Vagina (tissue), 2 donors: ENCODE measurements around the gene ATXN1L. TPM values are rescaled to one million over a fixed set of nuclear protein-coding genes. Genes with fewer than 3 reads are reported as not detected.

Source experiments
- DNase-seq, 2 donors: peaks; one replicate each; pipeline ENCODE4 v3.0.0-alpha.2; 2017; ENCODE audit errors: extremely low spot score in 2 of 2
- H3K27ac ChIP-seq: fragments of 200-600 bp; sonication (generic); one replicate; pipeline ENCODE4 v1.5.1; 2019
- H3K27me3 ChIP-seq: fragments of 200-600 bp; sonication (generic); one replicate; pipeline ENCODE4 v1.5.1; 2019
- H3K36me3 ChIP-seq, 2 donors: fragments of 200-600 bp; sonication (generic); one replicate each; pipeline ENCODE4 v1.5.1; 2017 to 2019
- H3K4me1 ChIP-seq: fragments of 200-600 bp; sonication (generic); one replicate; pipeline ENCODE4 v1.5.1; 2019
- H3K4me3 ChIP-seq, 2 donors: fragments of 200-600 bp; sonication (generic); 1 replicate in 1 of 2; 2 replicates in 1 of 2; pipeline ENCODE4 v1.5.1; 2016 to 2019
- H3K9me3 ChIP-seq: fragments of 200-600 bp; sonication (generic); one replicate; pipeline ENCODE4 v1.5.1; 2019
- POLR2A ChIP-seq, 2 donors: fragments of 450-650 bp; IDR thresholded peaks; one replicate each; pipeline ENCODE4 v1.6.1; 2017; ENCODE audit warnings: antibody characterized with exemption in 2 of 2, mild to moderate bottlenecking in 2 of 2, moderate library complexity in 2 of 2
- POLR2AphosphoS5 ChIP-seq, 2 donors: sonication (generic); formaldehyde crosslinking; IDR thresholded peaks; one replicate each; pipeline ENCODE4 v1.9.0; 2017; ENCODE audit warnings: antibody characterized with exemption in 2 of 2, mild to moderate bottlenecking in 2 of 2, low read depth in 1 of 2; ENCODE audit not compliant: insufficient read depth in 1 of 2
- intact Hi-C: fragments of 100-400 bp; cut with DNase I; formaldehyde crosslinking; loops from one replicate; pipeline ENCODE4 v1.15.1; 2023
- total RNA-seq: library from RNA; depleted of rRNA; stranded (reverse); fragments of >200 nt; gene quantifications from one replicate; pipeline ENCODE4 v1.2.3, GENCODE V29; 2016
- TF ChIP-seq, protein P1 (sequence below), 3 experiments: fragments of 450-650 bp in 2 of 3; fragments of 200-600 bp in 1 of 3; sonication (generic) in 1 of 3; IDR thresholded peaks; one replicate each; pipeline ENCODE4 v1.5.1; 2017 to 2019; ENCODE audit warnings: antibody characterized with exemption in 3 of 3, mild to moderate bottlenecking in 2 of 3, moderate library complexity in 2 of 3

Gene ATXN1L
- total RNA-seq, 1 donor from 2014 or later: 15.0 TPM

DNA sequence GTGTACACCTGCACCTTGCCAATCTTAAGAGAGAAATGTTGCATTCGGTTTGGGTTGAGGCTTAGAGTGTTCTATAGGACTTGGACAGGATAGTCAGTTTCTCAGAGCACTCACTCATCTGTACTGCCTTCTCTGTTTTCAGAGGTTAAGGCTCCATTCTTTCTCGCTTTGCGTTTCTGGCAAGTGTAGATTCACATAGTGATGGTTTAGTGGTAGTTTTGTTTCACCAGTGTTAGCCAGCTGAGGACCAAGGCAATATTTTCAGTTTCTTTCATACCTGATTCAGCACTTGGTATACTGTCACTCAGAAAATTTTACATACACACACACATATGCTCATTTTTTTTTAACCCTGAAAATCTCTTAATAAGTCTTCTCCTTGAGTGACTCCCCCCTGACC, 1.3 kb downstream of the ATXN1L start:
- Histone ChIP-seq H3K4me1 (peaks cover 10% of the 10 kb centered on the region), H3K36me3 (peaks cover 0 to 26% of the 10 kb centered on the region in 2 donors), H3K27me3 (no peaks in the 10 kb centered on the region), H3K4me3 (peak overlapping the region; percentile 62 to 94), H3K9me3 (no peaks in the 10 kb centered on the region), H3K27ac (peak overlapping the region; percentile 78)
- no peak for DNase-seq
- intact Hi-C loops: no loop called here
- TF ChIP-seq, protein P1, sequence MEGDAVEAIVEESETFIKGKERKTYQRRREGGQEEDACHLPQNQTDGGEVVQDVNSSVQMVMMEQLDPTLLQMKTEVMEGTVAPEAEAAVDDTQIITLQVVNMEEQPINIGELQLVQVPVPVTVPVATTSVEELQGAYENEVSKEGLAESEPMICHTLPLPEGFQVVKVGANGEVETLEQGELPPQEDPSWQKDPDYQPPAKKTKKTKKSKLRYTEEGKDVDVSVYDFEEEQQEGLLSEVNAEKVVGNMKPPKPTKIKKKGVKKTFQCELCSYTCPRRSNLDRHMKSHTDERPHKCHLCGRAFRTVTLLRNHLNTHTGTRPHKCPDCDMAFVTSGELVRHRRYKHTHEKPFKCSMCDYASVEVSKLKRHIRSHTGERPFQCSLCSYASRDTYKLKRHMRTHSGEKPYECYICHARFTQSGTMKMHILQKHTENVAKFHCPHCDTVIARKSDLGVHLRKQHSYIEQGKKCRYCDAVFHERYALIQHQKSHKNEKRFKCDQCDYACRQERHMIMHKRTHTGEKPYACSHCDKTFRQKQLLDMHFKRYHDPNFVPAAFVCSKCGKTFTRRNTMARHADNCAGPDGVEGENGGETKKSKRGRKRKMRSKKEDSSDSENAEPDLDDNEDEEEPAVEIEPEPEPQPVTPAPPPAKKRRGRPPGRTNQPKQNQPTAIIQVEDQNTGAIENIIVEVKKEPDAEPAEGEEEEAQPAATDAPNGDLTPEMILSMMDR (IDR thresholded peaks at IDR 0.05): no peak
- TF ChIP-seq POLR2A (IDR thresholded peaks at IDR 0.05) (no peak), POLR2AphosphoS5 (IDR thresholded peaks at IDR 0.05; ENCODE audit: insufficient read depth in 1 of 2, low read depth in 1 of 2) (no peak)

DNA sequence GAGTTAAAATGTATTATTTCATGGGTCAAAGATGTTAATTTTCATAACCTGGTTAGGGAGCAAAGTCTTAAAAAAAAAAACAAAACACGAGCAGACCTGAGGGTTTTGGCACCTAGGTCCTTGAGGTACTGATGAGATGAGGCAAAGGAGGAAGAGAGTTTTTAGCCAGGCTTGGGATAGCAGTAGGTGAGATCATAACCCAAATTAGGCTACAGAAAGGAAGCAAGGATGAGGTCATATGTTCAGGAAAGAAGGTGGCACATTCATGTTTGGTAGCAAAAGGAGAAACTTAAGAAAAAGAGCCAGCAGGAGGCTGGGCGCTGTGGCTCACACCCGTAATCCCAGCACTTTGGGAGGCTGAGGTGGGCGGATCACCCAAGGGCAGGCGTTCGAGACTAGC, 2.8 kb downstream of the ATXN1L start:
- peaks cover 16% of the 10 kb centered on the region for H3K4me1 ChIP-seq
- intact Hi-C loops: no loop called here
- no peaks in the 10 kb centered on the region for H3K9me3 ChIP-seq
- DNase-seq: no peak
- peaks cover 0 to 26% of the 10 kb centered on the region in 2 donors for H3K36me3 ChIP-seq
- H3K4me3 ChIP-seq: no peak overlapping the region
- no peaks in the 10 kb centered on the region for H3K27me3 ChIP-seq
- TF ChIP-seq POLR2A (IDR thresholded peaks at IDR 0.05): no peak
- TF ChIP-seq POLR2AphosphoS5 (IDR thresholded peaks at IDR 0.05; ENCODE audit: insufficient read depth in 1 of 2, low read depth in 1 of 2): no peak
- TF ChIP-seq, protein P1 (IDR thresholded peaks at IDR 0.05): no peak
- H3K27ac ChIP-seq: no peak overlapping the region

DNA sequence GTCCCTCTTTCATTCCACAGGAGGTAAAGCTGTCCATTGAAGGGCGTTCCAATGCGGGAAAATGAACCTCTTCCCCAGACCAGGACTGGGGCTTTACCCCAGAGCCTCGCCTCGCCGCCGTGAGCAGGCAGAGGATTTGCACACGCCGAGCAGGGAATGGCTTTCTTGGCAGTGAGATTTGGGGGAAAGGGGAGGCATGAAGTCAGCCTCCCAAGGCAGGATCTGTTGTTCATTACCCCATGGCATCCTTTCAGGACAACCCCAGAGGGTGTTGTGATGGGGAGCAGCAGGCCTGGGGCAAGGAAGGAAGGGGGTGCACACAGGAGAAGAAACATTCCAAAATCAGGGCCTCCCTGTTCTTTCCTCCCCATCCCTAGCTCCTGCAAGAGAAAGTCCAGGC, 6.0 kb downstream of the ATXN1L start:
- H3K9me3 ChIP-seq: no peaks in the 10 kb centered on the region
- H3K4me1 ChIP-seq: peaks cover 11% of the 10 kb centered on the region
- DNase-seq: no peak
- H3K27ac ChIP-seq: peak overlapping the region; percentile 46
- no peak overlapping the region for H3K4me3 ChIP-seq
- no peaks in the 10 kb centered on the region for H3K27me3 ChIP-seq
- intact Hi-C loops: no loop called here
- peaks cover 0 to 30% of the 10 kb centered on the region in 2 donors for H3K36me3 ChIP-seq
- no peak for TF ChIP-seq POLR2A (IDR thresholded peaks at IDR 0.05)
- peak in 1 of 2 donors; percentile 21 for TF ChIP-seq POLR2AphosphoS5 (IDR thresholded peaks at IDR 0.05; ENCODE audit: insufficient read depth in 1 of 2, low read depth in 1 of 2)

DNA sequence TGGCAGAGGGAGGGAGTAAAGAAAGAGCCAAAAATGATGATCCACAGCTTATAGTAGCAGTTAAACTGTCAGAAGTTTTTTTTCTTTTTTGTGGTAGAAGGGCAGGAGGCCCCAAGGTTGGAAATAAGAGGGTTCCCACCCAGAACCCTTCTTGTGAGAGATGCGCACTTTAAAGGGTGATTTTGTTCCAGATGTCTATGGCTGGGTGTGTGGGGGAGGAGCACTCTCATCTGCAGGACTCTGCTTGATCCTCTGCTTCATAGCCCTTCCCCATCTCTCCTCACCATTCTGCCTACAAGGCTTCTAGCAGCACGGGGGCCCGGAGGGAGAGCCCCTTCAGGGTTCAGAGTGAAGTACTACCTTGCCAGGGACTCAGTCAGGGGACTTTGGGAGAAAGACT, 6.4 kb downstream of the ATXN1L start:
- H3K4me1 ChIP-seq: peaks cover 7% of the 10 kb centered on the region
- H3K4me3 ChIP-seq: no peak overlapping the region
- peak overlapping the region; percentile 46 for H3K27ac ChIP-seq
- peaks cover 0 to 30% of the 10 kb centered on the region in 2 donors for H3K36me3 ChIP-seq
- no peaks in the 10 kb centered on the region for H3K27me3 ChIP-seq
- no peak for DNase-seq
- no peak for TF ChIP-seq POLR2A (IDR thresholded peaks at IDR 0.05)
- TF ChIP-seq, protein P1 (IDR thresholded peaks at IDR 0.05): no peak
- no peak for TF ChIP-seq POLR2AphosphoS5 (IDR thresholded peaks at IDR 0.05; ENCODE audit: insufficient read depth in 1 of 2, low read depth in 1 of 2)
- intact Hi-C loops: no loop called here
- no peaks in the 10 kb centered on the region for H3K9me3 ChIP-seq

DNA sequence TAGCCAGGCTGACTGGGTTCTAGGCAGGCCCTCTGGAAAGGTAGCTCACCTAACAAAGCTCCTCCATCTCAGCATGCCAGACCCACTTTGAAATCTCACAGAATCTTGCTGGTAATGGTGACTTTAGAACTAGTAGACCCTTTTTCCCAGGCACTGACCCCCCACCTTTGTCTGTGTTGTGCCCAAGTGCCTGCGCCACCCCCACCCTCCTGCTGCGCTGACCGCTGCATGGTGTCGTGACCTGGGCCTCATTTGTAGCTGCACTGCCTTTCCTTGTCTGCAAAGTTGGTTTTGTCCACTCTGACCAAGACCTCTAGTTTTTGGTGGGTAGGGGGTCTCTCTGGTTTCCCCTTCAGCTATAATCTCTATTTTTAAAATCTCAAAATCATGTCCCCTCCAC, 6.8 kb downstream of the ATXN1L start:
- TF ChIP-seq, protein P1 (IDR thresholded peaks at IDR 0.05): no peak
- no peak for TF ChIP-seq POLR2A (IDR thresholded peaks at IDR 0.05)
- TF ChIP-seq POLR2AphosphoS5 (IDR thresholded peaks at IDR 0.05; ENCODE audit: insufficient read depth in 1 of 2, low read depth in 1 of 2): no peak
- Histone ChIP-seq H3K4me3 (no peak overlapping the region), H3K27ac (peak overlapping the region; percentile 46), H3K9me3 (no peaks in the 10 kb centered on the region), H3K27me3 (no peaks in the 10 kb centered on the region), H3K36me3 (peaks cover 0 to 30% of the 10 kb centered on the region in 2 donors), H3K4me1 (peaks cover 6% of the 10 kb centered on the region)
- DNase-seq: no peak
- intact Hi-C loops: no loop called here
